Left ventricle myocardium inferior (tissue), 1 donor: Measurements from ENCODE around the gene COG2. TPM values are rescaled to one million over a fixed set of nuclear protein-coding genes. Genes with fewer than 3 reads are reported as not detected.
A peak's percentile ranks its signal among the peaks of the same experiment; 100 is the strongest.

ENCODE experiments used
- DNase-seq: peaks from one replicate; pipeline ENCODE4 v3.0.0-alpha.2; 2020
- H3K27ac ChIP-seq: fragments of 200-600 bp; replicated peaks from 2 replicates; pipeline ENCODE4 v1.8.0; 2021
- H3K27me3 ChIP-seq: fragments of 200-600 bp; 2 replicates; pipeline ENCODE4 v1.8.0; 2021; ENCODE audit warnings: low read depth
- H3K36me3 ChIP-seq: fragments of 200-600 bp; 2 replicates; pipeline ENCODE4 v1.8.0; 2021
- H3K4me1 ChIP-seq: fragments of 200-600 bp; 2 replicates; pipeline ENCODE4 v1.8.0; 2021
- H3K4me3 ChIP-seq: fragments of 200-600 bp; 2 replicates; pipeline ENCODE4 v1.8.0; 2021; ENCODE audit warnings: mild to moderate bottlenecking, moderate library complexity
- H3K9me3 ChIP-seq: fragments of 200-600 bp; replicated peaks from 2 replicates; pipeline ENCODE4 v1.8.0; 2021
- intact Hi-C: fragments of 100-400 bp; cut with micrococcal nuclease; formaldehyde crosslinking; loops from one replicate; pipeline ENCODE4 v1.11.0; 2022
- total RNA-seq: library from RNA; stranded (reverse); fragmentation: NEBNext Ultra II Directional; extraction: Animal tissue kit (Norgen Biotek cat#: 25700); gene quantifications from one replicate; pipeline ENCODE4 v1.2.1, GENCODE V29; 2021
- TF ChIP-seq, protein P1 (sequence below): fragments of 200-600 bp; IDR thresholded peaks from 2 replicates; pipeline ENCODE4 v1.8.0; 2021; ENCODE audit warnings: antibody characterized with exemption, mild to moderate bottlenecking, borderline replicate concordance
- donor health status: DM: no; HTN: yes; CAD: no; lungs with severe emphysema.

COG2 gene
- total RNA-seq, 1 donor from 2014 or later = 25.6 TPM

DNA sequence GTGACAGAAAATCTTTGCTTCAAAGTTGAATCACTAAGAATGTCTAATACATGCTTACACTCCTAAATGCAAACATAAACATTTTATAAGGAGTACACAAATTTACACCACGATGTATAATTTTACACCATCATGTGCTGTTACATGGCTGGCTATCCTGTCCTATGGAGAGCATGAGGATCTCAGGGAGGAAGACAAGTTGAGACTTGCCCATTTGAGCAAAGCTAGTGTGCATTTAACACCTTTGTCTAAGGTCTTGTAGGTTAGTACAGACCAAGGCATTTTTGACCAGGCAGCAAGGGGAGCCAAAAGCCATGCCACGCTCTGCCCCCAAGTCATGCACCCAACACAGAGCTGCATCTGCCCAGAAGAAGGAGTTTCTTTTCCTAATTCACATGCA, 14.5 kb upstream of the COG2 start:
- TF ChIP-seq, protein P1, sequence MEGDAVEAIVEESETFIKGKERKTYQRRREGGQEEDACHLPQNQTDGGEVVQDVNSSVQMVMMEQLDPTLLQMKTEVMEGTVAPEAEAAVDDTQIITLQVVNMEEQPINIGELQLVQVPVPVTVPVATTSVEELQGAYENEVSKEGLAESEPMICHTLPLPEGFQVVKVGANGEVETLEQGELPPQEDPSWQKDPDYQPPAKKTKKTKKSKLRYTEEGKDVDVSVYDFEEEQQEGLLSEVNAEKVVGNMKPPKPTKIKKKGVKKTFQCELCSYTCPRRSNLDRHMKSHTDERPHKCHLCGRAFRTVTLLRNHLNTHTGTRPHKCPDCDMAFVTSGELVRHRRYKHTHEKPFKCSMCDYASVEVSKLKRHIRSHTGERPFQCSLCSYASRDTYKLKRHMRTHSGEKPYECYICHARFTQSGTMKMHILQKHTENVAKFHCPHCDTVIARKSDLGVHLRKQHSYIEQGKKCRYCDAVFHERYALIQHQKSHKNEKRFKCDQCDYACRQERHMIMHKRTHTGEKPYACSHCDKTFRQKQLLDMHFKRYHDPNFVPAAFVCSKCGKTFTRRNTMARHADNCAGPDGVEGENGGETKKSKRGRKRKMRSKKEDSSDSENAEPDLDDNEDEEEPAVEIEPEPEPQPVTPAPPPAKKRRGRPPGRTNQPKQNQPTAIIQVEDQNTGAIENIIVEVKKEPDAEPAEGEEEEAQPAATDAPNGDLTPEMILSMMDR = no peak
- no peaks in the 10 kb centered on the region for H3K36me3 ChIP-seq
- no peaks in the 10 kb centered on the region for H3K4me1 ChIP-seq
- H3K27ac ChIP-seq = no peak overlapping the region
- intact Hi-C loops = no loop called here
- no peaks in the 10 kb centered on the region for H3K27me3 ChIP-seq
- H3K4me3 ChIP-seq = no peak overlapping the region
- H3K9me3 ChIP-seq = no peaks in the 10 kb centered on the region
- no peak for DNase-seq

DNA sequence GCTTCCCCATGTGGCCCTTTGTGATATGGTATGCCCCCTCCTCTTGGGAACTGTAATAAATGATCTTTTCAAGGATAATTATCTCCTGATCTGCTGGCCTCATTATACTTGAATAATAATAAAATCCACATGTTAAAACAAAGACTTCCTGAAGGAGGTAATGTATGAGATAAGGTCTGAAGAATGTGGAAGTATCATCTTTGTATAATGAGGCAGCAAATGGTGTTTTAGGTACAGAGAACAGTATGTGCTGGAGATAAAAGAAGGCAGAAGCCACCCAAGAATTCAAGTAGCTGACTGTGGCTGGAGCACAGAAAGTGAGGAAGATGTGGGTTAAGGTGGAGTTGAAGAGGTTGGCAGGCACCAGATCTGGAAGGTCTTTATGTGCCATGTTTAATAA, 12.8 kb upstream of the COG2 start:
- no peak overlapping the region for H3K27ac ChIP-seq
- TF ChIP-seq, protein P1 = no peak
- no peaks in the 10 kb centered on the region for H3K9me3 ChIP-seq
- no peaks in the 10 kb centered on the region for H3K27me3 ChIP-seq
- no peaks in the 10 kb centered on the region for H3K4me1 ChIP-seq
- no peaks in the 10 kb centered on the region for H3K36me3 ChIP-seq
- no peak for DNase-seq
- no peak overlapping the region for H3K4me3 ChIP-seq
- intact Hi-C loops = no loop called here

DNA sequence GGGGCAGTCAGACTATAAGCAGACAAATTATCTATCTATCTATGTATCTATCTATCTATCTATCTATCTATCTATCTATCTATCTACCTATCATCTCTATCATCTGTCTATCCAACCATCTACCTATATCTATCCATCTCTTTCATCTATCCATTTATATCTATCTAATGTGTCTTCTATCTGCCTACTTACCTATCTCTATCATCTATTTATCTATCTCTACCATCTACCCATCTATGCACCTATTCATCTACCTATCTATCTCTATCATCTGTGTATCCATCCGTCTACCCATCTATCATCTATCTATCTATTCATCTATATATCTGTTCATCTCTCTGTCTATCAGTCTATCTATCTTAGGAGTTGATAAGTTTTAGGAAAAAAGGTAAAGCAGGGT, 10.8 kb upstream of the COG2 start:
- intact Hi-C loops = loop anchor here (10.0 kb wide), 1 partner anchor 143 kb away; no protein-coding TSS in a partner anchor
- TF ChIP-seq, protein P1 = no peak

GRCh38 chr1:230632273-230632873, 9.9 kb upstream of the COG2 start:
- no peaks in the 10 kb centered on the region for H3K36me3 ChIP-seq
- H3K27ac ChIP-seq = no peak overlapping the region
- intact Hi-C loops = loop anchor here (10.0 kb wide), 1 partner anchor 142 kb away; no protein-coding TSS in a partner anchor
- H3K9me3 ChIP-seq = no peaks in the 10 kb centered on the region
- no peaks in the 10 kb centered on the region for H3K27me3 ChIP-seq
- DNase-seq = no peak
- TF ChIP-seq, protein P1 = peak; percentile 65
- no peak overlapping the region for H3K4me3 ChIP-seq
- H3K4me1 ChIP-seq = no peaks in the 10 kb centered on the region

More for the DNA sequence above, 10.8 kb upstream of the COG2 start:
- no peaks in the 10 kb centered on the region for H3K9me3 ChIP-seq
- no peaks in the 10 kb centered on the region for H3K36me3 ChIP-seq
- no peak overlapping the region for H3K4me3 ChIP-seq
- no peaks in the 10 kb centered on the region for H3K27me3 ChIP-seq
- DNase-seq = no peak
- no peak overlapping the region for H3K27ac ChIP-seq
- no peaks in the 10 kb centered on the region for H3K4me1 ChIP-seq

DNA sequence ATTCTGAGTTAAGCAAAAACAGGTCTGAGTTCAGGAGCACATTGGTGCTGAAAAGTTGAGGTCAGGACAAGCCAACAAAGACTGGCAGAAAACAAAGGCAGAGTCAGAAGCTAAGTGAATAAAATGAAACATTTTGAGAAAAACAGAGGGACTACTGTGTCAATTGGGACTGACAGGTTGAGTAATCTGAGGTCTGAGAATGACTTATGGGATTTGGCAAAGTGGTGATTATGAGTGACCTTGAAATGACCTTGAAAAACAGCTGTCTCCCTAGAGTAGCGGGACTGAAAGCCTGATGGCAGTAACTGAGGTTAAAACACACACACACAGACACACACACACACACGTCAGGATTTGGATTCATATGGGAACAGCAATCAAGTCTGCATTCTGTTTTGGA, 8.8 kb upstream of the COG2 start:
- no peaks in the 10 kb centered on the region for H3K9me3 ChIP-seq
- TF ChIP-seq, protein P1 = no peak
- no peak overlapping the region for H3K4me3 ChIP-seq
- no peaks in the 10 kb centered on the region for H3K36me3 ChIP-seq
- H3K27ac ChIP-seq = no peak overlapping the region
- no peaks in the 10 kb centered on the region for H3K27me3 ChIP-seq
- intact Hi-C loops = loop anchor here (10.0 kb wide), 1 partner anchor 141 kb away; no protein-coding TSS in a partner anchor
- peaks cover under 1% of the 10 kb centered on the region for H3K4me1 ChIP-seq
- DNase-seq = no peak
